ENCODE data around the gene DOC2A. TPM values are rescaled to one million over a fixed set of nuclear protein-coding genes. Genes with fewer than 3 reads are reported as not detected.

DOC2A gene
- total RNA-seq, 1 experiment from 2014 or later = 0.45 TPM

DNA sequence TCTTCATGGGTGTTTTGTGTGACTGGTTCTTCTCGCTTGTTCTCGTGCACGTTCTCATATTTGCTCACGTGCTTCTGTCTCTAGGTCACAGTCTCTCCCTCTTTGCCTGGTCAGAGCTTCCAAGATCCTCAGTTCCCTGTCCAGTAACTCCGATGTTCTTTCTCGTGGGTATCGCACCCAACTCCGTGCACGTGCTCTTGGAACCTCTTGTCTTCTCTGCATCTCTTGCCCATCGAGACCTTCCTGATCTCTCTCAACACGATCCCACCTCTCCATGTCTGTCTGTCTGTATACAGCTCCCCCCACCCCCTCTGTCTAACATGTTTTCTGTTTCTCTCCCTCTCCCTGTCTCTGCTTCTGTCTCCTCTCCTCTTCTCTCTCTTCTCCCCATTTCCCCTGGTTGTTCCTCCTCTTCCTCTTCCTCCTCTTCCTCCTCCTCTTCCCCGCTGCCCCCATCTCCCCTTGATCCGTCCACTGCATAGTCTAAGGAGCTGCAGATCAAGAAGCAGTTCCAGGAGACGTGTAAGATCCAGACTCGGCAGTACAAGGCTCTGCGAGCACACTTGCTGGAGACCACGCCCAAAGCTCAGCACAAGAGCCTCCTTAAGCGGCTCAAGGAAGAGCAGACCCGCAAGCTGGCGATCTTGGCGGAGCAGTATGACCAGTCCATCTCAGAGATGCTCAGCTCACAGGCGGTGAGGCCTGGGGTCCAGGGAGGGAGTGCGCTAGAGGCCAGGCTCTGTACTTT is 21.5 kb downstream of the DOC2A start:
- DNase-seq (ENCODE audit: low spot score) = no peak

GRCh38 chr16:29988346-29989075 is 22.3 kb downstream of the DOC2A start:
- no peak for DNase-seq (ENCODE audit: low spot score)

GRCh38 chr16:29987371-29988085 is 23.3 kb downstream of the DOC2A start:
- DNase-seq (ENCODE audit: low spot score) = no peak

DNA sequence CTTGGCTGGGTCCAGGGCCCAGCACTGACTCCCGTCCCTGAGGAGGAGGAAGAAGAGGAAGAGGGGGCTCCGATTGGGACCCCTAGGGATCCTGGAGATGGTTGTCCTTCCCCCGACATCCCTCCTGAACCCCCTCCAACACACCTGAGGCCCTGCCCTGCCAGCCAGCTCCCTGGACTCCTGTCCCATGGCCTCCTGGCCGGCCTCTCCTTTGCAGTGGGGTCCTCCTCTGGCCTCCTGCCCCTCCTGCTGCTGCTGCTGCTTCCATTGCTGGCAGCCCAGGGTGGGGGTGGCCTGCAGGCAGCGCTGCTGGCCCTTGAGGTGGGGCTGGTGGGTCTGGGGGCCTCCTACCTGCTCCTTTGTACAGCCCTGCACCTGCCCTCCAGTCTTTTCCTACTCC is 23.9 kb downstream of the DOC2A start:
- DNase-seq (ENCODE audit: low spot score) = no peak

DNA sequence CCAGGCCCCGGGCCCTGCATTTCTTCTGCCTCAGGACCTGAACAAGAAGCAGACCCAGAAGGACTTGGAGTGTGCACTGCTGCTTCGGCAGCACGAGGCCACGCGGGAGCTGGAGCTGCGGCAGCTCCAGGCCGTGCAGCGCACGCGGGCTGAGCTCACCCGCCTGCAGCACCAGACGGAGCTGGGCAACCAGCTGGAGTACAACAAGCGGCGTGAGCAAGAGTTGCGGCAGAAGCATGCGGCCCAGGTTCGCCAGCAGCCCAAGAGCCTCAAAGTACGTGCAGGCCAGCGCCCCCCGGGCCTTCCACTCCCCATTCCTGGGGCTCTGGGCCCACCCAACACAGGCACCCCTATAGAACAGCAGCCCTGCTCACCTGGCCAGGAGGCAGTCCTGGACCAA is 24.6 kb downstream of the DOC2A start:
- DNase-seq (ENCODE audit: low spot score) = no peak

GRCh38 chr16:29985271-29985811 is 25.5 kb downstream of the DOC2A start:
- DNase-seq (ENCODE audit: low spot score) = no peak

- no peak for DNase-seq (ENCODE audit: low spot score)
Measured at GRCh38 chr16:29984764-29985147, 26.1 kb downstream of the DOC2A start.

DNA sequence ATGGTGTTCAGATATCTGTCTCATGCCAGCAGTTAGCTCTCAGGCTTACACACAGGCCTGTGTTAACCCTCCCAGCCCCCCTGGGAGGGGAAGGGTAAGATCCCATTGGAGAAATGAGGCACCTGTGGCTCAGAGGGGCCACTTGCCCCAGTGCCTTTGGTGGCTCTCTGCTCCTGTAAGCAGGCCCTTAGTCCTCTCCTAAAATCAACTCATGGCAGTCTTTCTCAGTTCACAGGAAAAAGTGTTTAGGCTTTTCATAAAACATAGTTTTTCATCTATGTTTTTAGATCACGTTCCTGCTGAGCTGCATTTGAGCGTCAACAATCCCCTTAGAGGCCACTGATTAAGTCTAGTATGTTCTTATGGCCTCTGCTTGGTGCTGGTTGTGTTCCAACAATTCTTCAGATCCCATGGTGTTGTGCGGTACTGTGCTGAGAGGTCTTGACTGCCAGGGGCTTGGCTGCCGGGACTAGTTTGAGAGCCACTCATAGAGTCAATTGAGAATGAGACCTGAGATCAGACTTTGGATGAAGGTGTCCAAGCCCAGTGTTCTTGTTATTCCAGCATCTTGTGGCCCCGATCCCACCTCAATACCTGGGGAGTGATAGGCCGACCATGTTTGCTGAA is 26.6 kb downstream of the DOC2A start:
- no peak for DNase-seq (ENCODE audit: low spot score)

DNA sequence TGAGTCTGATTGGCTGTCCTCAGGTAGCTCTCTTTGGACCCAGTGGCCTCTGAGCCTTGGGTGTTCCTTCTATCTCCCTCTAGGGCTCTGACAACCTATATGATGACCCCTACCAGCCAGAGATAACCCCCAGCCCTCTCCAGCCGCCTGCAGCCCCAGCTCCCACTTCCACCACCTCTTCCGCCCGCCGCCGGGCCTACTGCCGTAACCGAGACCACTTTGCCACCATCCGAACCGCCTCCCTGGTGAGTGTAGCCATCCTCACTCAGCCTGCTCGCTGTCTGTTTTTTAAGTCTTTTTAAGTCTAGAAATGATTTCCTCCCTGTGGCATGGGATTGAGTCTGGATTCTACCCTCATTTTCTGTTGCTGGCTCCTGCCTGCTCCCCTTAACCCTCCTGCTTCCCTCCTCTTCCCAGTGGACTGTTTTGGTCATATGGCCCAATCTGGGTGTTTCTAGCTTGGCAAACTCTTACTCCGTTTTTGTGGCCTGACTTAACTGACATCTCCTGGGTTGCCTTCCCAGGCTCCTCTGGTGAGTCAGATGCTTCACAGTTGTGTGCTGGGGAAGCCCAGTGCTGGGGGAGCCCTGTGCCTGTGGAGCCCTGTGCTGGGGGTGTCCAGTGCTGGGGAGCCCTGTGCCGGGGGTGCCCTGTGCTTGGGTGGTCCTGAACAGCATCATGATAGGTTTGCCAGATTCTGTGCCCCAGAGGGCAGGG is 27.2 kb downstream of the DOC2A start:
- DNase-seq (ENCODE audit: low spot score) = no peak

GRCh38 chr16:29982560-29983419 is 28.0 kb downstream of the DOC2A start:
- no peak for DNase-seq (ENCODE audit: low spot score)

DNA sequence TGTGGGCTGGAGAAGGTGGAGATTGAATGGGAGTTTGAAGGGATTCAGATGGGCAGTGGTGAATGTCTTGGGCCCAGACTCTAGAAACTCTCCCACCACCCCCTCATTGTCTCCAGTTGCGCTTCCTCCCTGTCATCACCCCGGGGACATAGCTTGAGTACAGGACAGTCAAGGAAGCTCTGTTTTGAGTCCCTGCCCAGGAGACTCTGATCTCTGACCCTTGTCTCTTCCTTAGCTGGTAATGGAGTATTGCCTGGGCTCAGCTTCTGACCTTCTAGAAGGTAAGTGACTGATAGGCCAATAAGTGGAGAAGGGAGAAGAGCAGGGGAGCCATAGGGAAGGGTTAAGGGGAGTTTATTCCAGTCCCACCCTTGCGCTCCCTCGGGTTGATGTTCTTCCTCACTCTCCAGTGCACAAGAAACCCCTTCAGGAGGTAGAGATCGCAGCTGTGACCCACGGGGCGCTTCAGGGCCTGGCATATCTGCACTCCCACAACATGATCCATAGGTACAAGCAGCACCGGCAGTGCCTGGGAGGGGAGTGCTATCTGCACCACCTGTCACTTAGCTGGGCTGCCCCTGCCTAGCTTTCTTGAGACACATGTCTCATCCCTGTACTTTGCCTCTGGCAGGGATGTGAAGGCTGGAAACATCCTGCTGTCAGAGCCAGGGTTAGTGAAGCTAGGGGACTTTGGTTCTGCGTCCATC is 32.1 kb downstream of the DOC2A start:
- no peak for DNase-seq (ENCODE audit: low spot score)

- DNase-seq (ENCODE audit: low spot score) = no peak
Measured at GRCh38 chr16:29978081-29978480, 32.7 kb downstream of the DOC2A start.

GRCh38 chr16:29977063-29977825 is 33.6 kb downstream of the DOC2A start:
- no peak for DNase-seq (ENCODE audit: low spot score)

DNA sequence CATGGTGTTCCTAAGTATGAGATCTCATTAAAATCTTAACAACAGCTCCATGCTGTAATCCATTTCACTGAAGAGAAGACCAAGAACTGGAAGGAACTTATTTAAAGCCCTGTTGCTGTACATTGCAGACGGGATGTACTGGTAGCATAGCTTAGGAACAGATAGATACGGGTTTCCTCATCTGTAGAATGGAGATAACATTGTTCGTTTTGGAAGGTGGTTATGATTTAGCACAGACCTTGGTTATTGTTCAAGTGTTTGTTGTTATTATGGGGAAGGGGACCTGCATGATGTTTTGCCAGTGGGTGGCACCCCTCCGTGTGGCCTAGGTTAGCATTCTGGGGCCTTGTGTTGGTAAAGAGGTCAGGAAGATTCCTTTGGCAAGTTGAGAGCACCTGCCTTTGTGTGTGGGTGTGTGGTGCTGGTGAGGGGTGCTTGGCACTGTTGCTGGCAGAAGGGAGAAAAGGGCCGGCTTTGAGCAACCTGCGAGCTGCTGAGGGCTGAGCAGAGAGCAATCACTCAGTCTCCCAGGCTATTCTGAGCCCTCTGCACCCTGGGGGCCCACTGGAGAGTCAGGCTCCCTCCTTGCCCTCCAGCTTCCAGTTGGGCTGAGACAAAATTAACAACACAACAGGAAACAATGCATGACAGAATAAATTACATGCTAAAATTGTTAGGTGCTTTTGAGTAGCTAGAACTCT is 34.9 kb downstream of the DOC2A start:
- DNase-seq (ENCODE audit: low spot score) = no peak

DNA sequence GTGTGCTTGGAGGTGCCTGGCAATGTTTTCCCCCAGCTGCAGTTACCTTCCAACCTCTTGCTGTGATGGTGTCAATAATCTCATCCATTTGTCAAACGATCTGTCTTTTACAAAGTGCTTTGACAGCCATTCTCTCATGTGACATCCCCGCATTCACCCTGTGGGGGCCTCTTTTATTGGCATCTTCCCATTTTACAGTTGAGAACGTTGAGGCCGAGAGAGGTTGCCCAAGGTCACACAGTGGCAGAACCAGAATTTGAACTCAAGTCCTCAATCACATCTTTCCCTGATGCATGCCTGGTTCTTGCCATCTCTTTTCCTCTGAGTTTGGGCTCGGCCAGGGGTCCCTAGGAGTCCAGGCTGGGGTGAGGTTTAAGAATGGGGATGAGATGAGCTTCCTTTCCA is 35.7 kb downstream of the DOC2A start:
- no peak for DNase-seq (ENCODE audit: low spot score)

DNA sequence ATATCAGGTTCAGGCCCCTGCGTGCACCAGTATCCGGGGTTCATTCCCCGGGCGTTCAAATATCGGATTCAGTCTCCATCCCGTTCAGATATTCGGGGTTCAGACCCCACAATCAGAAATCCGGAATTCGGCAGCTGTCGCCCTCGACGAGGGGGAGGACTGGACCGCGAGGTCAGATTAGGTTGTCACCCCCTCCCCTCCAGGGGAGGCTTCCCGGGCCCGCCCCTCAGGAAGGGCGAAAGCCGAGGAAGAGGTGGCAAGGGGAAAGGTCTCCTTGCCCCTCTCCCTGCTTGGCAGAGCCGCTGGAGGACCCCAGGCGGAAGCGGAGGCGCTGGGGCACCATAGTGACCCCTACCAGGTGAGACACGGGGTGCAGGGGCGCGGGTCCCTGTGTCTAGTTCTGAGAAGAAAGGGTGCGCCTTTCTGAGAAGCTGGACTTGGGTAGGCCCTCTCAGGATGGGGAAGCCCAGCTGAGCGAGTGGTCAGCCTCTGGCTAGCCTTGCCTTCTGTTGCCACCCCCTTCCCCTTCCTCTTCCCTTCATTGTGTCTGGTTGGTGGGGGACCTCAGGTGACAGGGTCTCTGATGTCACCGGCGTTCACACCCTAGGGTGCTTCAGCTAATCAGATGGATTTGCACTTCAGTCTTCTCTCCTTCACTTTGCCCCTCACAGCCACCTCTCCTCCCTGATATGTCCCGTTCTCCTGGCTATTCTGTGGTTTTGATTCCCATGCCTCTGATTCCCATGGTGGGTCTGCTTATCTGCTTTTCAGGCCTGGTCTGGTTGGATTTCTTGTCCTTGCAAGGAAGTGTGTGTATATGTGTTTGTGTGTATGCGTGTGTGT is 36.3 kb downstream of the DOC2A start:
- no peak for DNase-seq (ENCODE audit: low spot score)
